GM21360 (cell line): ENCODE results near the gene PMFBP1.

Experiments
- ATAC-seq: cut with Tn5 transposase; IDR thresholded peaks from one replicate; pipeline ENCODE4 v1.9.1; 2021; ENCODE audit warnings: mild to moderate bottlenecking, moderate library complexity; ENCODE audit not compliant: unreplicated experiment

PMFBP1 gene

GRCh38 chr16:72187551-72187950 is 15.6 kb upstream of the PMFBP1 start:
- no peak for ATAC-seq

- no peak for ATAC-seq
These were observed 11.0 kb upstream of the PMFBP1 start for GRCh38 chr16:72182976-72183375.

- ATAC-seq, result no peak
These were observed 7.4 kb upstream of the PMFBP1 start for GRCh38 chr16:72179204-72179970.

DNA sequence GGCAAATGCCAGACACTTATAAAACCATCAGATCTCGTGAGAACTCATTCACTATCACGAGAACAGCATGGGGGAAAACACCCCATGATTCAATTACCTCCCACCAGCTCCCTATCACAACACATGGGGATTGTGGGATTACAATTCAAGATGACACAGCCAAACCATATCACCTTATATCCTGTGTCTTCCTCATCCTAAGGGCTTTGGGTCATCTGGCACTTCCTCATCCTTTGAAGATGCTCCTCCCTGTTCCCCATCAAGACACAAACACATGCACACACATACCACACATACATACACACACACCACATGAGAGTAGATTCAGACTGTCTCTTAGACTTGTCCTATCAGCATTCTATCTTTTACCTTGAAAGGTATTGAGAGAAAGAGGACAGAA is 2.8 kb upstream of the PMFBP1 start:
- ATAC-seq, result no peak

GRCh38 chr16:72173997-72174396 is 2.0 kb upstream of the PMFBP1 start:
- no peak for ATAC-seq

DNA sequence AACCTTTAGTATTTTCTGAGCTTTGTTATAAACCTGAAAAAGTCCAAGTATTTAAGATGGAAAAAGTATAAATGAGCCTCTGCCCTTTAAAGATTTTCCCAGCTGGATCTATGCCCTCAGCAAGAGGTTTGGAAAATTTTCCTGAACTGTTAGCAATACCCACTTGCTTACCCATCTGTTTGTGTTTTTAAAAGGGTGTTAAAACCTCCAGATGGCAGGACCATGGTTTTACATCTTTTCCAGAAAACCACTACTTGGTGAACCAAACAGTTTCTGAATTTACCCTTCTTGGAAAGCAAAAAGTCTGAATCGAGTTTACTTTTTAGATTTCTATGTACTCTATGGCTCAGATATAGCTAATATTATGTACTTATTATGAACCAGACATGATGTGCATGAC is 719 bp downstream of the PMFBP1 start:
- no peak for ATAC-seq

- ATAC-seq, result no peak
These were observed 2.2 kb downstream of the PMFBP1 start for GRCh38 chr16:72169708-72170107.

DNA sequence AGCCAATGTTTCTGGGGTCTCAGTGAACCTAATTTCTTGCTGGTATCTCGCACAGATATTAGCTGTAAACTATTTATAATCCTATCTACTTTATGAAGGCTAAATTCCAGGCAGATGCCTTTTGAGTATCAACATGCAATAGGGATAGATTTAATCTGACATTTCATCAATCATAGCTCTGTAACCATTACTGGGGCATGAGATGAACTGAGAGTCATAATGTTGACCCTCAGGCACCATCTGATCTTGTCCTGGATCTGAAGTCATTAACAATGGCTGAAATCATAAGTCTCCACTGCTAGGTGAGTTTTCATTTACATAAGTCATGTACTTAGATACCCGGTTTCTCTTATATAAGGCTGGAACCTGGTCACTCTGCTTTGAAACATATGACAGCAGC is 3.6 kb downstream of the PMFBP1 start:
- ATAC-seq, result no peak

- no peak for ATAC-seq
These were observed 4.9 kb downstream of the PMFBP1 start for GRCh38 chr16:72166954-72167561.

- ATAC-seq, result no peak
These were observed 5.8 kb downstream of the PMFBP1 start for GRCh38 chr16:72166151-72166550.

DNA sequence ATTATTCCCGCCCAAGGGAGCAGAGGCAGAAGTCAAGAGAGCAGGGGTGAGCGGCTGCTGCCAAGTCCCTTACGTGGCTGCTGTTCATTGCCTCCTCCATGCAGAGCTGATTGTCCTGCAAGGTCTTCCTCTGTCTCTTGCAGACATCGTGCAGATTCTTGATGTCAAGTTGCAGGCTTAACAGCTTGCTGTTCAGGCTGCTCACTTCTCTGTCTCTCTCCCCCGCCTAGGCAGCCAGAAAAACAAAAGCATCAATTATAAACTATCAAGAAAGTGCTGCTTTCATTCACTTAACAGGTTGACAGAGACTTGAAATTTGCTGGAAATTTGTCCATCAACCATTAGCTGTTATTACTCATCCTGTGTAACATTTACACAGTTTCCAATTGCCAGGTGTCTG is 7.3 kb downstream of the PMFBP1 start:
- ATAC-seq, result no peak

DNA sequence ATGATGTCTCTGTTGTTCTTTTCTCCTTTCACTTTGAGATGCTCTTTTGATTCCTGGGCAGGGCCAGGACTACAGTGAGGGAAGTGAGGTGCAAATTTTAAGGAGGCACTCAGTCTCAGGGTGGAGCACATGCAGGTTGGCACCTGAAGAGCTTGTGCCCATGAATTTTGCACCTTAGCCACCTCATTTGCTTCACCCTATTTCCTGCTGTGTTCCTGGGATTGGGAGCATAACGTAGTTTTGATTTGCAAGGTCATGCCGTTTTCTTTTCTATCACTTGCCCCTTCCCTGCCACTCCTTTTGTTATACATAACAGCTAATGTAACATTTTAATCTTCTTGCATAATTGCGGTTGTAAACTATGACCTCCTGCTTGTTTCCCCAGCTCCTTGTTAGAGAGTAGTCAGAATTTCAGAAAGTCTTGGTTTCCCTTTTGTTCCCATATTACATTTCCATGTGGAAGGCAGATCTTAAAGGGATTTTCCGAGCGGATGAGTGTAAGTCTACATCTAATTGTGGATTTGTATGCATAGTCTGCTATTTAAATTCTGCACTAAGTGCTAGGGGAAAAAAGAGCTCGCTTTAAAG is 9.8 kb downstream of the PMFBP1 start:
- no peak for ATAC-seq

DNA sequence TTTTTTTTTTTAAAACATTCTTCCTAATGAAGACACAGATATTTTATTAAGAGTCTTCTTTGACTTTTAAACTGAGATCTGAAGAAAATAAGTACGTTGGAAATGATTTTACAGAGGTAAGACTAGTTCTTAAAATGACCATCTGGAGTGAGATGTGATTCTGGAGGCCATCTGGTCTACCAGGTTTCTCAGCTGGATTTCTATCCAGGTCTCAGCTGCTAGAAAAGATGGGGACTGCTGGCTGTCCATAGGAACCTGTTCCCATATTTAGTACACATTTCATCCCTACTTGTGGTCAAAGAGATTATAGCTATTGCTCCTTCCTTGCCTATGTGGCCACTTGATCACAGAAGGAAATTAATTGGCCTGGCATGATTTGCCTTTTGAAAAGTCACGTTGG is 12.2 kb downstream of the PMFBP1 start:
- no peak for ATAC-seq

DNA sequence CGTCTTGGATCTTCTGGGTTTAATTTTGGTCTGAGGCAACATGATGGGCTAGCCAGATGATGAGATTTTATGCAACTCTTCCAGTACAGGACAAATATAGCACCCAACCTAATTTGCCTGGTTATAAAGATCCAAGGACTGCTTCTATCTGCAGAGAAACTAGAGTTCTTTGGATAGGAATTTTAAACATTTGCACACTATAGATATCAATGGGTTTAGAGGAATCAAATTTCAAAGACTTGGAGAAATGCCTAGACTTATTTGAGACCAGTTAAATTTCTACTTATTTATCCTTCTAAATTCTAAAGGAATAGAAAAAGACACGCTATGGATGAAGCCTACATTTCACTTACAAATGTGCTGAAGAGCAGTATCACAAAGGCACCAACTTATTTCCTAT is 12.6 kb downstream of the PMFBP1 start:
- no peak for ATAC-seq

- no peak for ATAC-seq
These were observed 22.1 kb downstream of the PMFBP1 start for GRCh38 chr16:72149676-72150464.

DNA sequence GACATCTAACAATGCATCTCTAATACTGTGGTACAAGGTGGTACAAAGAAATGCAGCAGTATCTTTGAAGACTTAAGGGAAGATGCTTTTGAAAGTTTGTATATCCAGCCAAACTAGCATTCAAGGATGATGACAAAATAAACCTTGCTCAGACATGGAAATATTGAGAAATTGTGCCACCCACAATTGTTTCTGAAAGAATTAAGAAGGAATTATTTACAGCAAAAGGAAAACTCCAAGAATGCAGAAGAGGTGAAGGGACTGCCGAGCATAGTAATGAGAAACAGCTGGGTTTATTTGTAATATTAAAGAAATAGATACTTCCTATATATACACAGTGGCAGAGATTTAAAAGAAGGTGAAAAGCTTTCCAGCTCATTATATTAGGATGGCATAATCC is 29.5 kb downstream of the PMFBP1 start:
- no peak for ATAC-seq

DNA sequence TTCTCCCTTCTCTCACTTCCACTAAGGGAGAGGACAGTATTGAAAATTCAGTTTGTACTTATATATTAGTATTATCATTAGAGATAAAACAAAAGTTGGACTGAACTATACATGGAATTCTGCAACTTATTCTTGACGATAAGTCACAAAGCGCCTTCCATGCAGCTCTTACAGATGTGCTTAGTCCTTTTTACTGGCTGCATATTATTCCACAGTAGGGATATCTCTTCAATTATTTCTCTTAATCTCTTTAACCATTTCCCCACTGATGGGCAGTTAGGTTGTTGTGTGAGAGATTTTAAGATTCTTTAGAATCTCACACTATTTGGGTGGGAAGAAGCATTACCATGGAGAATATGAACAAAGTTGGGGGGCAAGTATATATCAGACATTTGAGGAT is 32.0 kb downstream of the PMFBP1 start:
- ATAC-seq, result no peak

GRCh38 chr16:72138064-72138572 is 33.8 kb downstream of the PMFBP1 start:
- ATAC-seq, result no peak

DNA sequence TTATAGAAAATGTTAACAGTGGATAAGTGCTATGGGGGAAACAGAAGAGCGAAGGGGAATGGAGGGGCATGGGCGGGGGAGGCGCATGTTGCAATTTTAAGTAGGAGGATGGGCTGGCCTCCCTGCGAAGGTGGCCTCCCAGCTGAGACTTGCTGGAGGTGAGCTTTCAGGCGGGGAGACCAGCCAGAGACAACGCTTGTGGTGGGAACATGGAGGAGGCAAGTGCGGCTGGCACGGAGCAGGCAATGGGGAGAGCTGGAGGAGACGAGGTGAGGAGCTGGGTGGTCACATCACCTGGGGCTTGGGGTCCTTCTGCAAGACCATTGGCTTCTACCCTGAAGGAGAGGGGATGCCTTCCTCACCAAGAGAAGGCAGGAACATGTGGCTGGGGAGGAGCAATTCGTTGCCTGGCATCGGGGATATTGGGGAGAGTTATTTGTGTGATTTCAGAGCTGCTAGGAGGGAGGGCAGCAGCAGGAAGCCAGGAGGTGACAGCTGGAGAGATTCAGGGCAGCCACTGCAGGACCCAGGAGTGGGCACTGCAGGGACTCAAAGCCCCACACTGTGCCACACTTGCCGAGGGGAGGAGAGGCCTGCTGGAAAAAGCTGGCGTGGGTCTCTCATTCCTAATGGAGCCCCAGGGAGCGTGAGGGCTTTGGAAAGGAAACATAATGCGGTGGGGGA is 34.4 kb downstream of the PMFBP1 start:
- no peak for ATAC-seq

DNA sequence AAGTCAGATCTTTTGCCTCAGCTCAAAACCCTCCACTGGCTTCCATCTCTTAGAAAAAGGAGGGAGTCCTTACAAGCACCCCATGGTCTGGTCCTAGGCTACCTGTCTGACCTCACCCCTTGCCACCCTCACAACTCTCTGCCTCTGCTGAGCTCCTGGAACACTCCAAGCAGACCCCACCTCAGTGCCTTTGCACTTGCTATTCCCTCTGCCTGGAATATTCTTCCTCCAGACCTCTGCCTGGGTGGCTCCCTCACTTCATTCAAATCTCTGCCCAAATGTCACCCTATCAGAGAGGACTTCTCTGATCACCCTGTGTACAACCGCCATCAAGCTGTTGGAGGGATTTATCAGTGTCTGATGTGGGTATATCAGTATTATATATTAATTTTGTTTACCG is 37.4 kb downstream of the PMFBP1 start:
- no peak for ATAC-seq

DNA sequence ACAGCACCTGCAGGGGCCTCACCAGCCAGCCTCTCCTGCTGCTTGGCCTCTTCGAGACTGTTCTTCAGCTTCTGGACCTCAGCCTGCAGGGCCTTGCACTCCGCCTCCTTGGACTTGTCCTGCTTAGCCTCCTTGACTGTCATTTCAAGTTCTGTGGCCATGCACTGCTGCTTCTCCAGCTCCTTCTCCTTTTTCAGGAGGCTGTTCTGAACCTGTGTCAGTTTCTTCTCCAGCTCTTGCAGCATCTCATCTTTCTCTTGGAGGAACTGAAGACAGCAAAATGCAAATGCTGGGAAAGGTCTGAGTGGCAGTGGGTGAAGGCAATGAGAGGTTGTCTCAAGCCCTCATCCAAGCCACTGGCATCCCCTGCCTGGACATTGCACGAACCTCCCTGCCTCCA is 39.2 kb downstream of the PMFBP1 start:
- no peak for ATAC-seq
